Stimulated activated CD4-positive, alpha-beta T cell treated with anti-CD3 and anti-CD28 coated beads, Interleukin-12 subunit alpha, Interleukin-12 subunit beta, amount 100 ng/mL, for 48 hours (primary cell): ENCODE data around the gene YIF1B.
"Not testable (repeated sequence)": the region's sequence is repeated elsewhere in the genome, so short reads cannot be mapped to it uniquely, and the experiment has no call there.

Source experiments
- DNase-seq, 3 donors: peaks; one replicate each; pipeline ENCODE4 v3.0.0-alpha.2; 2020; ENCODE audit warnings: low read depth in 2 of 3, low spot score in 1 of 3

The YIF1B gene

GRCh38 chr19:38277969-38278680 is 37.6 kb downstream of the YIF1B start:
- DNase-seq, result no peak

DNA sequence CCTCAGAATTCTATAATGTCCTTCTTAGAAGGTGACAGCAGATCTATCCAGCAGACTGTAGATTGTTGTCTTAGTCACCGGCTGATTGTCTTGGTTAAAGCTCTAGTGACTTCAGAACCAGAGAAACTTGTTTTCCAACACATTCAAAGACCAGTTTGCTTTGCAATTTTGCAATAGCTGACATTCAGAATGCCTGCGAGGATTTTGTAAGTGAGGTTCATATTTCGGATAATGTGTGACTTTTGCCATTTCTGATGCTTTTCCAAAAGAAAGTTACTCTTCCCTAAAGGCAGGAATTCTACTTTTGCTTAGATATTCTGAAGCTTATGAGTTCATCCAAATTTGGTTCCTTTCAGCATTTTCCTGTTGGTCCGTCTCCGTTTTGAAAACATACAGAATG is 38.2 kb downstream of the YIF1B start:
- no peak for DNase-seq

DNA sequence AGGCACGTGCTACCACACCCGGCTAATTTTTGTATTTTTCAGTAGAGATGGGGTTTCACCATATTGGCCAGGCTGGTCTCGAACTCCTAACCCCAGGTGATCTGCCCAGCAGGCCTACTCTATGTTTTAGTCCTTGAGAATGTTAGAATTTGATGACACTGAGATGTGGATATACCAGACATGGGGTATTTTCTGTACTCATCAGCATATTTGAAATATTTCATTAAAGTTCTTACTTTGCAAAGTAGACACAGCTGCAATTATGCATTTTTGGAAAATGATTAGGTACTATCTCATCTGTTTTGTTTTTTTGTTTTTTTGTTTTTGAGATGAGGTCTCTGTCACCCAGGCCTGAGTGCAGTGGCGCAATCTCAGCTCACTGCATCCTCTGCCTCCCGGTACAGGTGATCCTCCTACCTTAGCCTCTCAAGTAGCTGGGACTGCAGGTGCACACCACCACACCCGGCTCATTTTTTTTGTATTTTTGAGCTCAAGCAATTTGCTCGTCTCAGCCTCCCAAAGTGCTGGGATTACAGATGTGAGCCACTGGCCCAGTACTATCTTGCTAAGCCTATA is 38.7 kb downstream of the YIF1B start:
- DNase-seq, result no peak

- no peak for DNase-seq
These were observed 41.0 kb downstream of the YIF1B start for GRCh38 chr19:38274739-38275138.

DNA sequence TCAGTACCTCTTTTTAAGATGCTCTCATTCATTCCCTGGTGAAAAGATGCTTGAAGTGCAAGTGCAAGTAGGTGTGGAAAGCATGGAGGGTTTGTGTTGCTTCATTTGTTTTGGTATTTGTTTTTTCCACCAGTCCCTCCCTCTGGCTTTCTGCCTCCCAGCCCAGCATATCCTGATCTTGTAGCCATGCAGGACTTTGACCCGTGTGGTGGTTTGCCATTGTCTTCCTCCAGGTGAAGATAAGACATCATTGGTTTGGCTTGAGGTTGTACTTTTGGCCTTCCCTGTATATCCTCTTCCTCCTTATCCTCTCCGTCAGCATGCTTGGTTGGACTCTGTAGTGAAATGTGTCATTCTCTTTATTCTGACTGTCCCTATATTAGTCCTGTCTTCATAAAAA is 42.2 kb downstream of the YIF1B start:
- DNase-seq, result no peak

- no peak for DNase-seq
These were observed 45.1 kb downstream of the YIF1B start for GRCh38 chr19:38270587-38271167.

DNA sequence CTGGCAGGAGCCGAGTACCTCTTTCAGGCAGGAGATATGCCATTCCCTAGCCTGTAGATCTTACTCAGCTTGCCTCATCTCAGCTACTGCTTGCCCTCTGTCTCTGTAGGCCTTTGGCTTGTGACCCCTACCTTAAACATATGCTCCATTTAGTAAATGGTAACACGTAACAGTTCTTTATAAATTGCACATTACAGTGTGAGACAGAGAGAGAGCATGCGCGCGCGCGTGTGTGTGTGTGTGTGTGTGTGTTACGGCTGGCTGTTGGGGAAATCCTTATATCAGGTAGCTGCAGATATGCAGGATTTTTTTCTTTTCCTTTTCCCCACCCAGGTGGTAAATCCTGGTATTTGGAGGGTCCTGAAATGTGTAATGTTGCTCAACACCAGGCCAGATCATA is 47.2 kb downstream of the YIF1B start:
- DNase-seq, result no peak

DNA sequence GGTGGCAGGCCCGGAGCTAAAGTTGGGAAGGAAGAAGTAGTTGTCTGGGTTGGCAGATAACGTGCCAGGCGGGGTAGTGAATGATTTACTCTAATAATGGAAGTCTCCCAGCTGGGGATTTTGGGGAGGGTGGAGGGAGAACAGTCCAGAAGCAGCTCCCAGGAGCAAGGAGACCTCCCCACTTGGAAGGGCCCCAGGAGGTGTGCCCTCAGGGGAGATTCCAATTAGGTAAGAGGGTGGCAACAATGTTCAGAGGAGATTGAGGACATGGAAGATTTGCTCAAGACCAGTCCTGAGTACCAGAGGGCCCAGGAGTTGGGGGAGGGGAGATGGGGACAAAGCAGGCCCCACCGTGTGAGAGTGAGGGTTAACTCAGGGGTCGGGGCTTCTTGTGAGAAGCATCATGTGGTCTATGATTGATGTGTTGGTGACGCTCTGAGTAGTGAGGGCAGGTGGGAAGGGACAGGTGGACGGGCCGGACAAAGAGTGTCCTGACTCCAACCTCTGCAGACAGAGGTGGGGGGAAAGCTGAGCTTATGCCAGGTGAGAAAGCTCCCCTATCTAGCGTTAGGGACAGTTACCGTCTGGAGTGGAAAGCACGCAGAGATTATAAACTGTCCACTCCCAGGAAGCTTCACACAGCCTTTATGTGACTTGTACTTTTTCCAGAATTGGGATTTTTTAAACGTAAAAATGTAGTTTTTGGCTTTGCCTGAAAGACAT is 47.8 kb downstream of the YIF1B start:
- DNase-seq, result no peak

DNA sequence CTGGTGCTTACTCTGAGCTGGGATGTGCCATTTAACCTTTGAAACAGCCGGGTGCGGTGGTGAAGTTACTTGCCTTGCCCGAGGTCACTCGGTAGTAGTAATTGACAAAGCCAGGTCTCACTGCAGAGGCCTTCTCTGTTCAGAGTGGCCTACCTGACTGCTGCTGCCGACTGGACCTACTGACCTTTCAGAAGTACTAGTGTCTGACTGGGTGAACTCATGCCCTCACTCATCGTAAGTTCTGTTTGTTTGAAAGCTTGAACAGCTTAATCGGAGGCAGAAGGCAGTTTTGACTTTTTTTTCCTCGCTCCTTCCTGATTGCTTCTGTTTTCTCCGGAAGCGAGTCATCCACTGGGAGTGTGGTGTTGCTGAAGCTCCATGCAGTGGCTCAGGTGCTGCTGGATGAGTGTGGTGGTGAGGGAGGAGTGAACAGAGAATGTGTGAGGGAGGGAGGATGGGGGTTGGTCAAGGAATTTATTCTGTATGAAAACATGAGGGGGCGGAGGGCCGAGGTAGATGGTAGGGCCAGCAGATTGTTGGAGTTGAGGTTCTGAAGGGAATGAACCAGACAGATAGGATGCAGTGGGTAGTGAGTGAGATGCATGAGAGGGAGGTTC is 48.7 kb downstream of the YIF1B start:
- no peak for DNase-seq

GRCh38 chr19:38265921-38266429 is 49.8 kb downstream of the YIF1B start:
- no peak for DNase-seq

- DNase-seq, result no peak
These were observed 50.4 kb downstream of the YIF1B start for GRCh38 chr19:38265213-38265861.

DNA sequence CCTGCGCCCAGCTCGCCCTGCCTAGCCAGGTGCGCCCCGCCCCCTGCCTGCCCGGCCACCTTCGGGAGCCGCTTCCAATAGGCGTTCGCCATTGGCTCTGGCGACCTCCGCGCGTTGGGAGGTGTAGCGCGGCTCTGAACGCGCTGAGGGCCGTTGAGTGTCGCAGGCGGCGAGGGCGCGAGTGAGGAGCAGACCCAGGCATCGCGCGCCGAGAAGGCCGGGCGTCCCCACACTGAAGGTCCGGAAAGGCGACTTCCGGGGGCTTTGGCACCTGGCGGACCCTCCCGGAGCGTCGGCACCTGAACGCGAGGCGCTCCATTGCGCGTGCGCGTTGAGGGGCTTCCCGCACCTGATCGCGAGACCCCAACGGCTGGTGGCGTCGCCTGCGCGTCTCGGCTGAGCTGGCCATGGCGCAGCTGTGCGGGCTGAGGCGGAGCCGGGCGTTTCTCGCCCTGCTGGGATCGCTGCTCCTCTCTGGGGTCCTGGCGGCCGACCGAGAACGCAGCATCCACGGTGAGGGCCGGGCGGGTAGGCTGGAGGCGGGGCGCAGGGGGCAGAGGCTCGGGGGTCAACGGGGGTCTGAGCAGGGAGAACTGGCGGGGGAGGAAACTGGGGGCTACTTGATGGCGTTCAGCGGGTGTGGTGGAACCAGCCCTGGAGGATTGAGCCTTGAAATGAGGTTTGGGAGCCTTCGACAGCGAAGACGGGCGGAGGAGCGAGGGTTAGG is 51.1 kb downstream of the YIF1B start, which contains the start of gene SPINT2:
TSS of gene SPINT2 (plus strand) at position 88 of the 727 bp plus-strand sequence. CDS start at position 408, 320 bp downstream.
- DNase-seq, result peak in 1 of 3 donors; percentile 20

GRCh38 chr19:38263689-38264485 is 51.9 kb downstream of the YIF1B start:
- peak; percentile 63 to 74 (median 65) for DNase-seq

DNA sequence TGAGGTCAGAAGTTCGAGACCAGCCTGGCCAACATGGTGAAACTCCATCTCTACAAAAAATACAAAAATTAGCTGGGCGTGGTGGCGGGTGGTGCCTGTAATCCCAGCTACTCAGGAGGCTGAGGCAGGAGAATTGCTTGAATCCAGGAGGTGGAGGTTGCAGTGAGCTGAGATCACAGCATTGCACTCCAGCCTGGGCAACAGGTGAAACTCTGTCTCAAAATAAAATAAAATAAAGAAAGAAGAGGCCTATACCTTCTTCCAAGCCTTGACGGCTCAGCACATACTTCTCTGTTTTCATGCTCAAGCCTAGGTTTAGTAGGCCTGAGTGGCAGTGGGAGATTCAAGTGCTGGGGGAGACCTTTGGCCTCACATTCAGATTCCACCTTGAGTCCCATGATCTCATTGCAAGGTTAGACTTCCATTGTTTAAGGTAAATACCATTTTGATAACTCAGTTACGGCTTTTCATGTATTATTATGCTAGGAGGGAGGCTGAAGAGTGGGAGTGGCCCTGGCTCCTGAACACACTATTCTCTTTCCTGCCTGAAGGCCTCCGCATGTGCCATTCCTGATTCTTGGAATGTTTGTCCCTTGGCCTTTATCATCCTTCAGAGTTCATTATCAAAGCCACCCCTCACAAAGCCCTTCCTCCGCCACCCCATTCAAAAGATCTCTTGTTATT is 53.0 kb downstream of the YIF1B start:
- DNase-seq, result no peak

DNA sequence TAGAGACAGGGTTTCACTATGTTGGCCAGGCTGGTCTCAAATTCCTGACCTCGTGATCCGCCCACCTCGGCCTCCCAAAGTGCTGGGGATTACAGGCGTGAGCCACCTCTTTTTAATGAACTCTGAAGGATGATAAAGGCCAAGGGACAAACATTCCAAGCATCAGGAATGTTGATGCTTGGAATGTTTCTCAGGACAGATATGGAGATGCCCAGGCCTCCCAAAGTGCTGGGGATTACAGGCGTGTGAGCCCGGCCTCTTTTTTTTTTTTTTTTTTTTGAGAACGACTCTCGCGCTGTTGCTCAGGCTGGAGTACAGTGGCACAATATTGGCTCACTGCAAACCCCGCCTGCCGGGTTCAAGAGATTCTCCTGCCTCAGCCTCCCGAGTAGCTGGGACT is 53.8 kb downstream of the YIF1B start:
- DNase-seq, result not testable (repeated sequence)

DNA sequence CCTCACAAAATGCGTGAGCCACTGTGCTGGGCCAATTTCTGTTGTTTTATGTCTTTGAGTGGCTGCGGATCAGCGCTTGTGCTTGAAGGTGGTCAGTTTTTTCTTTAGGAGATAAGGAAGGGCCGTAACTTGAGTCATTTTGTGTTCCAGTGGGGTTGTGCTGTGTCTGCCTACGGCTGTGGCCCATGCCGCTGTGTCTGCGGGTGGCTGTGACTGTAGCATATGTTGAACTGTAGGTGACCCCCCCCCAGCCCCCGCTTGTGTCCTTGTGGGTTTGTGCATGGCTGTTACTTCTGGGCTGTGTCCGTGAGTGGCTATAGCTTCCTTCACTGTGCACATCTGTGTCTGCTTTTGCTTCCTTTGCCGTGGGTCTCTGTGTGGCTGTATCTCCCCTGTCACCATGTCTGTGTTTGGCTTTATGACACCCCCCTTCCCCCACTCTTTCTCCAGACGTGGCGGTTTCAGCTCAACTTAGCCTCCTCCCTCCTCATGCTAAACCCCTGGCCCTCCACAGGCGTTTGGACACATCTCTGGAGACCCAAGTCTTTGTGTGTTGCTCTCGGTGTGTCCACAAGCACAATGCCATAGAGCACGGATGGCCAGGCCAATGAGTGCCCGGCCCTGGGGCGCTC is 60.2 kb downstream of the YIF1B start:
- DNase-seq, result no peak

GRCh38 chr19:38253788-38254187 is 62.0 kb downstream of the YIF1B start:
- DNase-seq, result no peak
